Activated CD8-positive, alpha-beta memory T cell treated with anti-CD3 and anti-CD28 coated beads for 48 hours (primary cell): ENCODE measurements around the gene OTULIN.

Source experiments
- DNase-seq, 3 experiments: peaks; one replicate each; pipeline ENCODE4 v3.0.0-alpha.2; 2020; ENCODE audit warnings: low read depth in 2 of 3, low spot score in 2 of 3

Gene OTULIN

DNA sequence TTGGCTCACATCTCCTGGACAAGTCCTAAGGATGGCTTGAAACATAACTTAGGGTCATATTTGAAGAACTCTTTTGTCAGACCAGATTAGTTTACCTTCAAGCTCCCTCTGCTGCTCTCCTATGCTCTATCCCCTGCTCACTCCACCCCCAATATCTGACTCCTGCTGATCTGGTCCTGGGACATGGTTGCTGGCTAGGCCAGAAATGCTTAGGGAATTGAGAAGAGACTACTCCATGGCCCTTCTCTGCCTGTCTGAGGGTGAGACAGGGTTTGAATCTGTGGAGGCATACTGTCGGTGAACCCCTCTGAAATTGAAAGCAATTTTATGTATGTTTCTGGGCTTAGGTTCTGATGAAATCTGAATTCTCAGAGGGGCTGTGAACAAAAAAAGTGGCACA is 3.3 kb downstream of the OTULIN start:
- DNase-seq: no peak

DNA sequence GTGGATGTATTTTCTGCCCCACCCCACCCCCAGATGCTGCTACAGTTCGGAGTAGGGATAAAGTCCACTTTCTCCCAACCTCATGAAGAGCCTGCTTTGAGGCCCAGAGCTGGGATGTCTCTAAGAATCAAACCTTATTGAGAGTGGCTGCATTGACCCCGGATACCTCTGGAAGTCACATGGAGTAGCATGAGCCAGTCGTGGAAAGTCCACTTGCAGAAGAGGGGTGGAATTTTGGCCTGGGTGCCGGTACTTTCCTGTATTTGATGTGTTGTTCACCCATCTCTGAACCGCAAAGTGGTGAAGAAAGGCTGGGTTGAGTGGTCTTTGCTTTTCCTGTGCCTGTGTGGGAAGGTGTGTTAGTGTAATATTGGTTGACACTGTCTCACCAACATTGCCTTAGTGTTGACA is 3.7 kb downstream of the OTULIN start:
- peak in 2 of 3 experiments; percentile 25 to 52 for DNase-seq

DNA sequence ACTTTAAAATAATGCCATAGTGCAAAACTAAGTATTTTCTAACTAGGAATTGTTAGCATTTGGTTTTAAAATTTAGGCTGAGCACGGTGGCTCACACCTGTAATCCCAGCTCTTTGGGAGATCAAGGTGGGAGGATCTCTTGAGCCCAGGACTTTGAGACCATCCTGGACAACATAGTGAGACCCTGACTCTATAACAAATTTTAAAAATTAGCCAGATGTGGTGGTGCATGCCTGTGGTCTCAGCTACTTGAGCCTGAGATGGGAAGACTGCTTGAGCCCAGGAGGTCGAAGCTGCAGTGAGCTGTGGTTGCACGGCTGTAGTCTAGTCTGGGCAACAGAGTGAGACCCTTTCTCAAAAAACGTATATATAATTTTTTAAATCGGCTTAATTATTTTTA is 4.9 kb downstream of the OTULIN start:
- DNase-seq: no peak

DNA sequence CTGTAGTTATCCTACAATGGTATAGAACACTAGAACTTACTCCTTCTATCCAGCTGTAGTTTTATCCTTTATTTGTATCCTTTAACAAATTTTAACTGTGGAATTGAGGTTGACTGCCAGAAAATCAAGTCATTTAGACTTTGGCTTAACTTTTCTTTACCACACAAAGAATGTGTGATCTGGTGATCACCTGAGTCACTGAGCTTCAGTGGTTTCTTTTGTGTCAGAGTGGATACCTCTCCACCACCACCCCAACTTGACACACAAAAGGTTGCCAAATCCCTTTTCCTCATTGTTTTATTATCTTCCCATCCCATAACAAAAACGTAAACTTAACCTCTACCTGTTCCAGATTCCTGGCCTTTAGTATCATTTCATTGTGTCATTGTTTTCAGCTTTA is 5.5 kb downstream of the OTULIN start:
- DNase-seq: no peak

DNA sequence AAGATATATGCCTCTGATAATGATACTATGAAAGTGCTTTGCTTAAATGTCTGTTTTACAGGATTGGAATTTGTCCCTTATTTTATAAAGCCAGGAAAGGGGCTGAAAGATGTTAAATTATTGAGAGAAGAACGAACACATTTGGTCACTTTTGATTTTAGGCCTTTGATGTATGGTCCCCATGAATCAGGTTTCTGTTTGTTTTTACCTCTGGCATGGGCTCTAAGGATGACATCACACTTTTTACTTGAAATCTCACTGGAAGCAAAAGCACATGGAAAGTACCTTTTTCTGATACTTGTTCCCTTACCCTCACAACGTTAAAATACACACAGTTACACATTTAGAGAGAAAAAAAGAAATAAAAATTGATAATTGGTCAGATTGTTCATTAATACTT is 6.9 kb downstream of the OTULIN start:
- no peak for DNase-seq

DNA sequence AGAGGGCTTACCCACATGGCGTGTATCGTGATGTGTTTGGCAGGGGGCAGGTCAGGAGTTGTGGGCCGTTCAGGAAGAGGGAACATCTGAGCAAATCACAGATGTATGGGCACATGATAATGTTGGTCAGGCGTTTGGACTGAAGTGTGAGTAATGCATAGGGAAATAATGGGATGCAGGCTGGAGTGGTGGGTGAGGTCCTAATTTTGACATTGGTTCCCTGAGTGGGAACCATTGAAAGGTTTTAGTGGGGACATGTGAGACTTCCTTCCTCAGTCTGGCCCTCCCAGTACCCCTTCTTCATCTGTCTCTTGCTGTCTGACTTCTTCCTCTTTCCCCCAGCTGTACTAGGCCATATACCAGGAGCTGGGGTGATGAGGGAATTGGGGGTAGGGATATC is 7.6 kb downstream of the OTULIN start:
- DNase-seq: no peak

DNA sequence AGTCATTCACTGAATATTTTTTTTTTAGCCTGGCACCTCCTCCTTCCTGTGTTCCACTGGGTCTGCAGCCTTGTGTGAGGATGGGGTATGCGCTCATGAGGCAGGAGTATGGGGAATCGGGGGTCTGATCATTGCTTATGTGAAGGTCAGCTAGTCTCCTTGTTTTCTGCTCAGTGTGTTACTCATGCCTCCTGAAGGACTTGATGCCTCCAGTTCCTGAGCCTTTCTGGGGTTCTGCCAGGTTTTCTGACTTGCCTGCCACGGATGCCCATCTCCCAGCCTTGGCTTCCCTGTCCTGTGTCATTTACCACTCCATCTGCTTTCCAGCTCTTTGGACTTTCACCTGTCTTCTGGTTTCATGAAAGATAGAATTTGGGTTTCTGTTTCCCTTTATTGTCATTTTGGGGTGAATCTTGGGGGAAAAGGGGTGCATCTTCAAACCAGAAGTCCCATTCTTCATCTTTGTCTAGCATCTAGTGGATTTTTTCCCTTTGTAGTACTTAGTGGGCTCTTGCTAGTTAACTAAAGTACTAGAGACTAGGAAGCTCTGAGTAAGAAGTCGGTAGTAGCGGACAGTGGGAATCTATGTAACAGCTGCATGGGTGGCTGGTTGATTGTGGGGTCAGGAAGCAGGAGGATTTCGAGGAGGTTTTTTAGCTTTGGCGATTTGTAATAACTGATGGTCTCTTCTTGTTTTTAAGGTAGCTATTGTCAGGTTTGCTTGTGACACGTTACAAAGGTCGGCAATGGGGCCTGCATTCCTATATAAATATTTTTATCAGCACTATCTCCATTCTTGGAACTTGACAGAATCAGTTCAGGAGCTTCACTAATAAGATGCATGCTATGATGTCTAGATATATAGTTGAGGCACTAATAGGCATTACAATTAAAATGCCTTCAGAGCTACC is 8.2 kb downstream of the OTULIN start:
- DNase-seq: no peak

DNA sequence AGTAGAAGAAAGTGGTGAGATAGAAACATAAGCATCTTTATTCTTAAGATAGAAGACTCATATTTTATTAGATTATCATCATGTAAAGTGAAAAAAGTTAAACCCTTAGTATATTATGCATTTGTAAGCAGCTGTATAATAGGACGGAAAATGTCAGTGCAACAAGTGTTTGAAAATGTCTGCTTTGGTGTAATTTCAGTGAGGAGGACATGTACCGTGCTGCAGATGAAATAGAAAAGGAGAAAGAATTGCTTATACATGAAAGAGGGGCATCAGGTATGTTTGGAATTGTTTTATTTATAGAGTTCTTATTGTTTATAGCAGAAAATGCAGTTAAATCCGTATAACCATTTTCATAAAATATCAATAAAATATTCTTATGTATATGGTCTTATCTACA is 8.9 kb downstream of the OTULIN start:
- no peak for DNase-seq

DNA sequence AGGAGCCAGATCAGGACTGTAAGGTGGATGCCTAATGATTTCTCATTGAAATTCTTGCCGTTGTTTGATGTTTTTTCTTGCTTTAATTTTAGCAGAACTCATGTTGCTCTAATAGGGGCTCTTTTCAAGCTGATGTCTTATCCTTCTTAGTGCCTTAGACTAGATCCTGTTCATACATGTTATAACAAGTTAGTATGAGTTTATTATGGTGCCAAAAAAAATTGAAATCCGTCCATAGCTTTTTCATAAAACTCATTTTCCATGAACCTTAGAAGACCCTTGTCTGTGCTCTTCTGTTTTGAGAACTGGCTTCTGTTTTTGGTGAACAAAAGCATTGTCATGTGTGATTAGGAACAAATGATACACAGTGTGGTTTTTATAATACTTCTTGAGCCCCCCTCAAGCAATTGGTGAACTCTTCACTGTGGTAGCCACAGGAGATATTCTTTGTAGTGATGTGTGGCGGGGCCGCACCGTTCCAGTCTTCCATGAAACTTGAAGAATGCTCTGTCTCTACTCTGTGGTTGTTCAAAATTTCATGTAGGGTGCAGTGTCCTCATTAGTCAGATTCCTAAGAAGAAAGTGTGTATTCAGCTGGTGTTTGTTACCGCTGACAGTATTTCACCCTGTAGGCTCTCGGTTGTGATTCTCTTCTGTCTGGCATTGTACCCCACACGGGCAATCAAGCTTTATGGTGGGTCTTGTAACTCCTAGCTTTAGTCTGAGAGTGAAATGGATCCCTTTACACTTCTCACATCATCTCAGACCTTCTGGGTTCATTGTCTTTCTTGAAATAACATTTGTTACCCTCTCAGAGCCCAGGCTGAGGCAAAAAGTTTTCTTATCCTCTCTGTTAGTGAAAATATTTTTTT is 10.7 kb downstream of the OTULIN start:
- no peak for DNase-seq

DNA sequence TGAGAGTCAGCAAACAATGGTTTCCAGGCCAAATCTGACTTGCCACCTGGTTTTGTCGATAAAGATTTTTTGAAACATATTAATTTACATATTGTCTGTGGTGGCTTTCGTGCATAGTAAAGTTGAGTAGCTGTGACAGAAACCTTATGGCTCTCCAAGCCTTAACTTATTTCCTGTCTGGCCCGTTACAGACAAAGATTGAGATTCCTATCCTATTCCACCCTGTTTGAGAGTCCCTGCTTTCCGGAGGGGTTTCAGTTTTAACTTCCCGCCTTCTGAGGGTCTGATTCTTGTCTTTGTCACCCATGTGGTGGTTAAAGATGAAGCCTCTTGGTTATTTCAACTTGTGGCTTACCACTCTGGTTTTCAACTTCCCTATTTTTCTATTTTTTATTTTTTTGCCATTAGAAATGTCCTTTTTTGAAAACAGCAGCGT is 11.4 kb downstream of the OTULIN start:
- DNase-seq: no peak

DNA sequence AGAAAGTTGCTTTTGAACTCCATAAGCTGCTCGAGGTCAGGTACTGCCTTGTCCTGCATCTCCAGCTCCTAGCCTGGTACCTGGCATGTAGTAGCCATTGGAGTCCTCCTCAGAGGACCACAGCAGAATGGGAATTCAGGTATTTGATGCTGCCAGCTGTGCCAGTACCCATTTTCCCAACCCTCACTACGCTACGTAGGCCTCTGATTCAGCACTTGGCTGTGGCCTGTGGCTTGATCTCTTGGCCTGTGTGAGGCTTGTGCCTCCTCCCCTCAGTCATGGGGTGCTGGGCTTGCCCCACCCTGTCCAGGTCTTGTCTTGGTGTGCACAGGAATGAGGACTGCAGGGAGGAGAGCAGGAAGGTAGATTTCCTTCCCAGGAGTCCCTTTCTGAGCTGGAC is 11.8 kb downstream of the OTULIN start:
- no peak for DNase-seq

DNA sequence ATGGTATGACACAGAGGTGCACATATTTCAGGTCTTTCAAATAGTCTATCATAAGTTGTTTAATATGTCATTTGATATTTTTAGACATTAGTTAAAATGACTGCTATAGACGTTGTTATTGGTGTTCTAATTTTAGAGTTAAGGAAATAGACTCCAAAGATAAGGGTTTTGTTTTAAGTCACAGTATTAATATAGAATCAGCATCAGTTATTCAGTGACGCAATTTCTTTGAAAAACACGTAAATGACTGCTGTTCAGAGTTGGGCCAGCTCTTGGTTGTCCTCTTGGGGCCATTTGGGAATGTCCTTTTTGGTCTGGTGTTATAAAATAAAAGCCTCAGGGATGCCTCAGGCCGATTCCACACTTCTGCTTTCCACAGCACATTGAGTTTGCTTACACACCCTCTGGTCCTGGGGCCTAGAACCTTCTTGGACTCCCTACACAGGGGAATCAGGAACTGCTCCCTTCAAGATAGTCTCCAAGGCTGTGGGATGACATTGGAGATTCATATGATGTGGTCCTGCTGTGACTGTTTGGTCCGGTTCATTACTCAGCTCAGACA is 14.3 kb downstream of the OTULIN start:
- no peak for DNase-seq

DNA sequence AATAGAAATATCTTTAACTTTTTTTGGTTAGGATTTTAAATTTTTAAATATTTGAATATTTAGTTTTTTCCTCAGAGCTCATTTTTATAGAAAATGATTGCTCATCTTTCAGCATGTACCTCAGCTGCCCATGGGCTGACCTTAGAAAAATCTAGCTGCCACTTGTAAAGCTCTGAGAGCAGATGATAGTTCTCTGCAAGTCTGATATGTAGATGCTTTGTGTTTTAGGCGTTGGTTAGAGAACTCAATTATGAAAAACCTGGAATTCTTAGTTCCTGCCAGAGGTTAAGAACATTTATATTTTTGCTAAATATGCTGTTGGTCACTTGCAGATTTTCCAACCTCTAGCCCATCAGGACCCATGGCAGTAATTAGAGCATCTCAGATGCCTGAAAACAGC is 15.1 kb downstream of the OTULIN start:
- no peak for DNase-seq

DNA sequence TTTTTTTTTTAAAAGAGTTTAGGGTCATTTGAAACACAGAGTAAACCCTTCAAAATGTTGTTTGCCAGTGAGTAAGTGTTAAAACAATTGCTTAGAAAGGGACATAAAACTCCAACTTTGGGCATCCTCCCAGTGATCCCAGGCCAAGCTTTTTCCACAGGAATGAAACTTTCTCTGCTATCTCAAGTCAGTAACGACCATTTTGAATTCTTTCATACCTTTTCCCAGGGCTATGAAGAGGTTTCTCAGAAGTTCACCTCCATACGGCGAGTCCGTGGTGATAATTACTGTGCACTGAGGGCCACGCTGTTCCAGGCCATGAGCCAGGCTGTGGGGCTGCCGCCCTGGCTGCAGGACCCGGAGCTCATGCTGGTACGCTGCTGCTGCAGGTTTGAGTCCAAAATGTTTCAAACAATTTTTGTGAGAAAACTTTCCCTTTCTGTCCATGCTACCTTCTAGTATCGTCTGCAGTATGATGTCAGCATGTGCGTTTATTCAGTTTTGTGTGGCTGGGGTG is 16.8 kb downstream of the OTULIN start:
- DNase-seq: no peak

DNA sequence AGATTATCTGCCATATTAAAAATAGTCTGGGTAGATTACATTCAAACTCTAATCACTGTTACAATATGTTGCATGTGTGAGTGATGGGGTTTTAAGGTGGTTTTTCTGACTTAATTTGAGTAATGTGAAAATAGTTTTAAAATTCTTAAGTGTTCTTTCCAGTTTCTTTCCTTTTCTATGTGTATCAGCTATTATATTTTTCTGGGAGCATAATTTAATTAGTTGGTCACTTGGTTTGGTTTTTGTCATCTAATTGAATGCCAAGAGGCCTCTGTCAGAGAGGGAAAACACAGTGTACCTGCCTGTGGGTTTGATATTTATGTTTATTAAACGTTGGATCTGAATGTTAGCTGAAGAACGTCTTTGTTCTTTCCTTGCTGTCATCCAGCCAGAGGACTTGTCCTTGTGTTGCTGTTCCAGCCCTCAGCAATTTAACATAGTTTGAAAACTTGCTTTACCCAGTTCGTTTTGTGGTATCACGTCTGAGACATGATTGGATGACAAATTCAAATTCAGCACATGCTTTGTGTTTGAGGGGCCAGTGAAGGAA is 19.5 kb downstream of the OTULIN start:
- no peak for DNase-seq

DNA sequence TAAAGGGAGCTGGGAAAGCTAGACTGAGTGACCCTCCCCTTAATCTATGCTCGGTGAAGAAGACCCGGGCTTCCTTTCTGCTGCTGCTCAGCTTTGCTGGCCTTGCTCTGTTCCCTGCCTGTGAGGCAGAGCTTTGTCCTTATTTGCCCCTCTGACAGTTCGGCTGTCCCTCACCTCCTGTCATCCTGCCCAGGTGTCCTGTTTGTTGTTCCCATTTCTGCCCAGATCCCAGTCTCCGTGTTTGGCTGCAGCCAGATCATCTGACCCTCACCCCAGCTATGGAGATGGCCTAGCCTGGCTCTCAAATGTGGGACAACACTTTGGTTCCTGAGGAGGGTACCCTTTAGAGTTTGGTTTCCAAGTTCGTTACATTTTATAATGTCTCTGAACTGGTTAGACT is 20.2 kb downstream of the OTULIN start:
- DNase-seq: no peak

DNA sequence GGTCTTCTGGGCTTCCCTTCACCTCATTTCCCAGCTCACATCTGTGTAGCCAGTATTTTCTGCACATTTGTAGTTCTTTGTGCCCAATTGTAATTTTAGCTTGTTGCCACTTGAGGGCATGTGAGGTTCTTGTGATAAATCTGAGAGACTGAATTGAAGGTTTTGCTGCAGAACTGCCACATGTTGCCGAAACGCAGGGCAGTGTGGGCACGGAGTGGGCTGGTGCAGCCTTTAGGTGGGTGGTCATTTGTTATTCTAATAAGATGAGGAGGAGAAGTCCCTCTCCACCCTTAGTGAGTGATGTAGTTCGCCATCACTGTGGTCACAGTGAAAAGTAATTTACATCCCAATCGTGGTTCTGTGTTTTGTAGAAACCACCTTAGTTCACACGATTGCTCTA is 21.2 kb downstream of the OTULIN start:
- DNase-seq: no peak

DNA sequence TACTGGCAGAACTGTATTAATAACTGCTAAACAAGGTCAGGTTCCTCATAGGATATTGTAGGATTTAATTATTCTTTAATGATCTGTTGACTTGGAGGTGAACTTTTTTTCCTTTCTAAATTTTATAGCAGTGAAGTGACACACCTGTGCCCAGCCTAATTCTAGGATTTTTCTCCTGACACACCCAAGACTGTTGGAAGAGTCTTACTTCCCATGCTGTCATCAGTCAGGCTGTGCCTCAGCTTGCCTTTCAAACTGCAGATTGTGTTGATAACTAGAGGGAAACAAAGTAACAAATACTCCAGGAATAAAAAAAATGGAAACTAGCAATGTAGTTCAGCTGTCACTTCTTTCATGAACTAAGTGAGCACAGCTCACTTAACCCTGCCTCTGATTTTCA is 22.0 kb downstream of the OTULIN start:
- DNase-seq: no peak

DNA sequence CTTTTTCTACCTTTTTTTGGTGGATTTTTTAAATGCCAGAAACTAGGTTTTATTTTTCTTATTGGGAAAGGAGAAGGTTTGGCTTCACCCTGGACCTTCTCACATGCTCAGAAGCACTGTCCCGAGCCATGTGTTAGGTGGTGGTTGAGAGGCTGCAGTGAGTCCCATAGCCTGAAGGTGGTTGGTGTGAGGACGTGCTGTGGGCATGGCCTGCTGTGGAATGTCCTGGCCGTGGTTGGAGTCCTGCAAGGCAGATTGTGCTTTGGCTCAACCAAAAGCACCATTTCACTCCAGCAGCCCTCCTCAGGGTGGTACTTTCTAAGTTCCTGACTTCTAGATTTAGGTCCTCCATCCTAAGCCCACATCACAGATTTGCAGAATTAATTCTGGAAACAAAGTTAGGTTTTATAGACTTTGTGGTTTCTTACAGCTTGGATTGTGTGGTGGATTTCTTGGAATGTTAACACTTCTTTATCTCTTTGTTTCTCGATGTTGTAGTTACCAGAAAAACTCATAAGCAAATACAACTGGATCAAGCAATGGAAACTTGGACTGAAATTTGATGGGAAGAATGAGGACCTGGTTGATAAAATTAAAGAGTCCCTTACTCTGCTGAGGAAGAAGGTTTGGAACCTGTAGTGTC is 22.6 kb downstream of the OTULIN start:
- no peak for DNase-seq

DNA sequence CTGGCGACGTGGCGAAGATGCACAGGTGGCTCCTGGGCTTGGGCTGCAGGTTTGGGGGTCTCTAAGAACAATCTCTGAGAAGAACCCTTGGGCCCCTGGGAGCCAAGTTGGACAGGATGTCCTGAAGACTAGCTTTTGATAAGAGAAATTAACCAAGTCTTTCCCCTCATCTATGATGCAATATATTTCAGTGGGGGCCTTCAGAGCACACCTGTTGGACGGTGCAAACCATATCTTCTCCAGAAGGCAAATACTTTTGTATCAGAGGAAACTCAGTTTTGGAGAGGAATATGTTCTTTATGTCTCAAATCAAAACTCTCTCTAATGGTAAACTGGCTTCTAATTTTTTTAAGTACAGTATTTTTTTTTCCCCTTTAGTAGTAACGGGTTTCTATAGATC is 28.6 kb downstream of the OTULIN start:
- no peak for DNase-seq

DNA sequence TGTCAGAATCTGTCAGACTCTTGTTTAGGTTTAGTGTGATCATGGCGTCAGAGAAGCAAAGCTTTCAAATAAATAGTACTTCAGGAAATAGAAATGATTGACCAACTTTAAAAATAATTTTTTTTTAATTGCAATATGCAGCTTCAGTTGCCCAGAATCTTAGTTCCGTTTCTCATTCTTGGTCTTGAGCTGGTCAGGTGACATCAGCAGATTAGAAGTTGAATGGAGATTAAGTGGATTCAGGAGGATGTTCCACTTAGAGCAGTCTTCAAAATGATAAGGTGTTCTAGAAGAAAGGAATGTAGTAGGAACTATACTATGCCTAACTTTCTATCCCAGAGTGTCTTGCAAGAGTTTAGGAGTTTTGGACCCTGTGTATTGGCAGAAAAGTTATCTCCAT is 30.6 kb downstream of the OTULIN start:
- no peak for DNase-seq
